GM18498 (cell line): ENCODE measurements around the gene SNX2.
"Not testable (repeated sequence)": the region's sequence is repeated elsewhere in the genome, so short reads cannot be mapped to it uniquely, and the experiment has no call there.

Source experiments
- ATAC-seq: cut with Tn5 transposase; IDR thresholded peaks from one replicate; pipeline ENCODE4 v1.9.1; 2021; ENCODE audit warnings: mild to moderate bottlenecking, moderate library complexity; ENCODE audit not compliant: unreplicated experiment

Gene SNX2, protein sequence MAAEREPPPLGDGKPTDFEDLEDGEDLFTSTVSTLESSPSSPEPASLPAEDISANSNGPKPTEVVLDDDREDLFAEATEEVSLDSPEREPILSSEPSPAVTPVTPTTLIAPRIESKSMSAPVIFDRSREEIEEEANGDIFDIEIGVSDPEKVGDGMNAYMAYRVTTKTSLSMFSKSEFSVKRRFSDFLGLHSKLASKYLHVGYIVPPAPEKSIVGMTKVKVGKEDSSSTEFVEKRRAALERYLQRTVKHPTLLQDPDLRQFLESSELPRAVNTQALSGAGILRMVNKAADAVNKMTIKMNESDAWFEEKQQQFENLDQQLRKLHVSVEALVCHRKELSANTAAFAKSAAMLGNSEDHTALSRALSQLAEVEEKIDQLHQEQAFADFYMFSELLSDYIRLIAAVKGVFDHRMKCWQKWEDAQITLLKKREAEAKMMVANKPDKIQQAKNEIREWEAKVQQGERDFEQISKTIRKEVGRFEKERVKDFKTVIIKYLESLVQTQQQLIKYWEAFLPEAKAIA

DNA sequence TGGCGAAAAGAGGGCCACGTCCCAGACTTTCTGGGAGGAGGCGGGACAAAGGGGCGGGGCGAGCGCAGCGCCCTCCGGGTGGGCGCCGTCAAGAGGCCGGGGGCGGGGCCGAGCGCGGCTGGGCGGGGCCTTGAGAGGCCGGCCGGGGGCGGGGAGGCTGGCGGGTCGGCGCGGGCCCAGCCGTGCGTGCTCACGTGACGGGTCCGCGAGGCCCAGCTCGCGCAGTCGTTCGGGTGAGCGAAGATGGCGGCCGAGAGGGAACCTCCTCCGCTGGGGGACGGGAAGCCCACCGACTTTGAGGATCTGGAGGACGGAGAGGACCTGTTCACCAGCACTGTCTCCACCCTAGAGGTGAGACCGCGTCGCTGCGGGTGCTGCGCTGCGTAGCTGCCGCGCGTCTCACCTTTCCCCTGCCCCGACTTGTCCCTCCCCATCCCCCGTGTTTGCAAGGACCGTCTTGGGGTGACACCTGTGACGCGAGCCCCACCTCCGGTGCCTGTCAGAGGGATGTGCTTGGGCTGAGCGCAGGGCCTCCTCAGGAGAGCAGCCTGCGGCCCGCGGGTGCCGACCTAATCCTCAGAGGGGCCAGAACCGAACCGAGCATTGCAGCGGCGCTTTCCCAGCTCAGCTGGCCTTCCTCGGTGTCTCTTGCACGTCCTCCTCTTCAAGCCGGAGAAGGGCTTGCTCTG is at the start of gene SNX2:
SNX2 (plus strand) TSS at position 220 of the 689 bp plus-strand sequence; CDS start at position 244, 24 bp downstream.
- ATAC-seq = peak; percentile 92

DNA sequence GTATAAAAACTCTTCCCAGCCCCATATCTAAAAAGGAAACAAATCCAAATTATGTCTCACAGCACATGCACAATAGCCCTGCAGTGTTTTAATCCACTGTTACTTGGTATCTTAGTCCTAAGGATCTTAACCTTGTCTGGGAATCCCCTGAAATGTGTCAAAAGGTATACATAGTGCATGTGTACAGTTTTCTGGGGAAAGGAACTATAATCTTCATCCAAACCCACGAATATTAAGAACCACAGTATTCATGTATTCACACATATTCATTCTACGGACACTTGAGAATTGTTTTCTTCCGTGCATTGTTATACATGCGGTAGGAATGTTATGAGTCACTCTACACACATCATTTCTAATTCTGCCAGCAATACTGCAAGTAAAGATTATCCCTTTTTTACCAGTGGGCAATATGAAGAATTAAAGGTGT is 47.8 kb upstream of the SNX2 start:
- ATAC-seq = no peak

DNA sequence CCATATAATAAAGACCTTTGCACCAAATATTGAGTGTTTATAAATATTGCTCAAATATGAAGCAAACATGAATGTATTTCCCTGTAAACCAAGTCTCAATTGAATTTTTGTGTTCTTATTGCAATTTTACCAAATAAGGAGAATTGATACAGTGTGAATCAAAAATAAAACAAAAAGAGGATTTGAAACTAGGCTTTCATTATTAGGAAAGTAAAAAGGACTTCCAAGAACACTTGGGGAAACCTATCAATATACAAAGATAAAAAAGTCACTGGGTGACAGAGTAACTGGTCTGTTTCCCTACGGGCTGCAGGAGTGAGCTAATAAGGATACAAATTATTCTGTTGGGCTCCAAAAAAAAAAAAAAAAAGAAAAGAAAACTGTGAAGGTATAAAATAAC is 44.8 kb upstream of the SNX2 start:
- ATAC-seq = no peak

DNA sequence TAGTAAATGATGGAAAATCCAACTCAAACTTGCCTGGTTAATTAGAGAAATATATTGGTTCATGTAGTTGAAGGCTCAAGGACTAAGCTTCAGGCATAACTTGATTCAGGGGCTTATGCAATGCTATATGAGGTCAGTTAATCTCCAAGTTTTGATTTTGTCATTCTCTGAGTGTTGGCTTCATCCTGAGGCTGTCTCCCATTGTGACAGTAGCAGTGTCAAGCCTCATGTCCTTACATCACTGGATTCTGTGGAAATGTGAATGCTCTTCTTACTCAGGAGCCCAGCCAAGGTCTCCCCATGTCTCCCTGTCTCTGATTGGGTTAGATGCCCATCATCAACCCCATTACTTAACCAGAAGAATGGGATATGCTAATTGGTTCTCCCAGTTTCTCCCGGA is 44.4 kb upstream of the SNX2 start:
- ATAC-seq = no peak

DNA sequence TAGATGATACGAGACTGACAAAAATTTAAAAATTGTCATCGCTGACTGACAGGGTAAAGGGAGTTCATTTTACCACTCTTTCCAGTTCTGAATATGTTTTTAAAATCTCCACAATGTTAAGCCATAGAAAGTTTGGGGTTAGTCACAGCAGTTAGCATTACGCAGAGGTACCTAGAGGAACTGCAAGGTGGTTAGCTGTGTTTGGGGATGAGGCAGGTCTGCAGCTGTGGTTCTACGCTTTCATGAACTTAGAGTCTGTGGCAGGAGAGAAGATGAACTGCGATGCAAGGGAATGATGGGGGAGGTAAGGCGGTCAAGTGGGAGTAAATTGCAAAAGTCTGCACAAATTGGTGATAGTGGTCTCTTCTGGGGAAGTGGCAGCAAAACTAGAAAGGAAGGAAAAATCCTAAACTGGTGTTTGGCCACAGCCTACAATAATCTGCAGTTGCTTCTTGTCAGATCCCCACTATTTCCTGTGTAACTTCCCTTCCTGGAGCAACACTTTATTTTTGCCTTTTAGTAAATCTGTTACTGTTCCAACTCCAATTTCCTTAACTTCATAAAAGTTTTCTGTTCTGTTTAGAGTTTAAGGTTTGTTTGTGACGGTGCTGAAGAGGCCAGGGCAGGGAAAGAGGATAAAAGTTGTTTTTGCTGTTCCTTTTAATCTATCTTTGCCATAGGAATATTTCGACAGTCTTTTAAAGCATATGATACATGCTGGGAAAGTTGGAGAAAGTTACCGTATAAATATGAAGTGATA is 38.6 kb upstream of the SNX2 start:
- peak; percentile 86 for ATAC-seq

DNA sequence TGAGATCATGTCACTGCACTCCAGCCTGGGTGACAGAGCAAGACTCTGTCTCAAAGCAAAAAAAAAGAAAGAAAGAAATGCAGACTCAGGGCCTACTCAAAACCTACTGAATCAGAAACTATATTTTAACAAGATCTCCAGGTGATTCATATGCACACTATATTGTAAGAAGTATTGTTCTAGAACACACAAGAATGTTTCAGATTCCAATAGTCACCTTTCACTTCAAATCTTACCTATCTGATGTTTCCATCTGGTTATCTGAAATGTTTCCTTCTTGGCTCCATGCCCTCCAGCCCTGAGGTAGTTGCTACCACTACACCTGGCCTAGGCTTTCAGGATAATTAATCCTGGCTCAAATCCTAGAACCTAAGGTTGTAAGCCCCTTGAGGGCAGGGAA is 36.8 kb upstream of the SNX2 start:
- no peak for ATAC-seq

DNA sequence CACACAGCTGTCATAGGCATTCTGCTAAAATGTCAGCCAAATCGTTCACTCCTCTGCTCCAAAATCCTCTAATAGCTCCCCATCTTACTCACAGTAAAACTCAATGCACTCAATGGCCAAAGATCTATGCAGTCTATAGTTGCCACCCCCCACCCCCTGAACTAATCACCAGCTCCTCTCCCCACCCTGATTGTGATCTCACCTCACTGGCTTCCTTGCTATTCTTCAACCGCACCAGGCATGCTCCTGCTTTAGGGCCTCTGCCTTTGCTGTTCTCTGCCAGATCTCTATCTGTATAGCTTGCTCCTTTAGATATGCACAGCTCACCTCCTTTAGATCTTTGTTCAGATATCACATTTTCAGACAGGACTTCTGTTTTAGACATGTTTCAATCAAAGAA is 33.2 kb upstream of the SNX2 start:
- no peak for ATAC-seq

DNA sequence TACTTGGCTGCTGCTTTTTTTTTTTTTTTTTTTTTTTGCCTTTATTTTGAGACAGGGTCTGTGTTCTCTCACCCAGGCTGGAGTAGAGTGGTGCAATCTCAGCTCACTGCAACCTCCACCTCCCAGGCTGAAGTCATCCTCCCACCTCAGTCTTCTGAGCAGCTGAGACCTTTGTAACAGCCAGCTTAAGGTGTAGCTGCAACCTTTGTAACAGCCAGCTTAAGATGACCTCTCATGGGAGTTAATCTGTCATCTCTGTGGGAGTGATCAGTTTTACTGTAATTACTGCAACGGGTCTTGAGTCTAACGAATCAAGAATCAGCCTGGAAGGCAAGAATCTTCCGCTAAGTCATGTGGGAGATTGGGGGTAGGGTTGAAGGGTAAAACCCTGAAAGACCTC is 31.6 kb upstream of the SNX2 start:
- ATAC-seq = no peak

DNA sequence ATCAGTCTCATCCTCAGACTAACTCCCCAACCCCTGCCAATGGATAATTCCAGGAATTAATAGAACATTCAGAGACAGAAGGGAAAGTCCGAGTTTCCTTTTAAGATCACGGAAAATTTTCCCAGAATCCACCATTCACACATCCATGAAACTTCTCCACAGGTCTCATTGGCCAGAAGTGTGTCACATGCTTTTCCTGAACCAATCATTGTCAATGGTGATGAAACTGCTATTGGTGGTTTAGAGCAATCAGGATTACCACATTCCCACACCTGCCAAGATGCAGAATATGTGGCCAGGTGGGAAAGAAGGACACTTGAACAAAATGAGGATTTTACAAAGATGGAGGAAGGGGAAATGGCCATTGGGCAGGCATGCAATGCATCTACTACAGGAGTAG is 29.3 kb upstream of the SNX2 start:
- ATAC-seq = no peak

DNA sequence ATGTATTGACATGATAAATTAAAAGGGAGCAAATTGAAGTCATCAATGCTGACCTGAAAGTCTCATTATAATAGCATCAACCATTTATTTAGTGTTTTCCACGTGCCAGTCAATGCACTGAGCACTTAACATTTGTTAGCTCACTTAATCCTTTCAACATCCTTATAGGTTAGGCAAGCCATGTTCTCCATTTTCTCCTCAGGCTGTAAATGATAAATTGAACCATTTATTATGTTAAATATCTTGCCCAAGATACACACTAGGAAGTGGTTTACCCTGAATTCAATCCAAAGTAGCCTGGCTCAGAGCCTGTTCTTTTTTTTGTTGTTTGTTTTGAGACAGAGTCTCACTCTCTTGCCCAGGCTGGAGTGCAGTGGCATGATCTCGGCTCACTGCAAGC is 25.0 kb upstream of the SNX2 start:
- ATAC-seq = no peak

DNA sequence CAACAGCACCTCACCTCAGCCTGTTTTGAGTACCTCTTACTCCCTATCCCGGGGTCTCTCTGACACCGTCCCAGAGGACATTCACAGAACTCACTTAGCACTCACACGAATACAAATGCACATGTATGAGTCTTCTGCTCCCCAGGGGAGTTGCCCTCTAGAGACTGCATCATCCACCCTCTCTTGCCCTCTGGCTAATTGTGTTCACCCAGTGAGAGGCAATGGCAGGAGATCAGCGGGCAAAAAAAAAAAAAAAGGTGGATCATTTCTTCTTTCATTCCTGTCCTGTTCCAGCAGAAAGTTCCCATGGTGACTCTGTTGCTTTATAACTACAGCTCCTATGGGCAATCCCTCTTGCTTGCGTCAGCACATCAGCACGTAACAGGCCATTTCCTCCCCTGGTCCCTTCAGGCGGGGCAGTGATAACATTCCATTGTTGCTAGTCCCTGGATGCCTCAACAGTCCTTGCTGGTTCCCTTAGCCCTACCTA is 23.5 kb upstream of the SNX2 start:
- no peak for ATAC-seq

DNA sequence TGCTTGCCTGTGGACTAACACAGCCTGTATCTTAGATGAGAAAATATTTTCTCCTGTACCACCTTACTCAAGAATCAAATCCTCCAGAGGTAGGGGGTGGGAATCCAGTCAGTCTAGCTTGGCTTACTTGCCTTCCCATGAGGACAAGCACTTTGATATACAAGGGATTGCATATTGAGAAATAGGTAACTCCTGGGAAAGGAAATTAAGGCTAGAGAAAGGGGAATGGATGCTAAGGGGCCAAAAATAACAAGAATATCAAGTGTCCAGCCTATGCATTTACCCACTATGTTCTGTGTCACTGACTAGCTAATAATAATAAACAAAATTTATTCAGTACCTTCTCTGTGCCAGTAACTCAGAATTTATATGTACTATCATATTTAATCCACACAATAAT is 21.4 kb upstream of the SNX2 start:
- ATAC-seq = no peak

DNA sequence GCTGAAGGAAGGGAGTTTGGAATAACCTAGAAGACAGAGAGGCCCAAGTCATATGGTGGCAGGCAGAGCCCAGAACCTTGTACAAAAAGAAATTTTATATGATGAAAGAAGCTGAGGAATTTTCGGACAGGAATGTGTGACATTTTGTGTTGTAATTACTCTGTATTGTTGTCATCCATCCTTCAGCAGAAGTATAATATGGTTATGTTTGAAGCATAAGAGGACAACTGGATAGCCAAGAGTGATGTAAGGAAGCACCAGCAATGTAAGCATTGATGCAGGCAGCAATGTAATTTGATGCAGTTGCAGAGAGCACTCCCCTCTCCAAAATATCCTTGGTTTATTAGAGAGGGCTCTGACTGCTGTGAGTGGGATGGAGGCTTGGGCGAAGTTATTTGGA is 19.1 kb upstream of the SNX2 start:
- ATAC-seq = no peak

DNA sequence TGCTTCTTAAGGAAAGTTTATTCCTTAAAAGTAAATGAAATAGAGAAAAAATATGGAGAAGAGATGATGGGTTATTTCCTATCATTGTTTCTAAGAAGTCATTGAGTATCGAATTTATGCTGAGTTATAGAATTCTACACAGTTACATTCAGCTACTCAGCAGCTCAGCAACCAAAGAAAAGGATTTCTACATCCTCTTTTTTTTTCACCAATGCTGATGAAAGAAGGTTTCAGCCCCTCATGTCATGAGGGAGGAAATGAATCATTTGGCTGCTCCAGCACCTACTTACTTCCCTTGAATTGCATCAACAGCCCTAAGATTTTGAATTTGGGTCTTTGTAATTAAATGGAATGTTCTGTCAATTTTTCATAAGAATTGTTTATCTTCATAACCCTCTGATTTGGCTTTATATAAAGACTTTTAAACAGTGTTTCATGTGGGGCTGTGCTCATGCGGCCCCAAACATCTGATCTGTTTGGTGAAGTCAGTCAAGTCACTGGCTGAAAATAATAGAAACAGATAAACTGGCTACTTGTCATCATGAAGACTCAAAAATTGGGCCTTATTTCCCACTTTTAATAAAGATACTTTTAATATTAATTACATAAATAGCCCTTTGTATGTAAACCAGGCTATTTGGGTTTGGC is 18.5 kb upstream of the SNX2 start:
- ATAC-seq = peak; percentile 75

DNA sequence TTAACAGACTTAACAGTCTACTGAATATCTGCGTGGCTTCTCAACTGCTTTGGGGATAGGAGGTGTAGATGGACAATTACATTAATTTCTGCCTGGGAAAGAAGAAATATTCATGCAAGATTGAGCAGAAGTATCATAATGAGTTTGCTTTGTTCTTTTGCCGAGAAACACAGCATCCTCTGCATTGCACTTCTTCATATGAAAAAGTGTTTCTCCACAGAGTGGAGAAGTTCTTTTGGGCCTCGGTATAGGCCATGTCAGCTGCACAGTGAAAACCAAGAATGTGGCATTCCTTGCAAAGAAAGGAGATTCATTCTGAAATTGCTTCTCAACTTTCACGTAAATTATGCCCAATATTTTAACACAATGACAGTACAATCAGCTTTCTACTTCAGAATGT is 17.6 kb upstream of the SNX2 start:
- peak; percentile 59 for ATAC-seq

DNA sequence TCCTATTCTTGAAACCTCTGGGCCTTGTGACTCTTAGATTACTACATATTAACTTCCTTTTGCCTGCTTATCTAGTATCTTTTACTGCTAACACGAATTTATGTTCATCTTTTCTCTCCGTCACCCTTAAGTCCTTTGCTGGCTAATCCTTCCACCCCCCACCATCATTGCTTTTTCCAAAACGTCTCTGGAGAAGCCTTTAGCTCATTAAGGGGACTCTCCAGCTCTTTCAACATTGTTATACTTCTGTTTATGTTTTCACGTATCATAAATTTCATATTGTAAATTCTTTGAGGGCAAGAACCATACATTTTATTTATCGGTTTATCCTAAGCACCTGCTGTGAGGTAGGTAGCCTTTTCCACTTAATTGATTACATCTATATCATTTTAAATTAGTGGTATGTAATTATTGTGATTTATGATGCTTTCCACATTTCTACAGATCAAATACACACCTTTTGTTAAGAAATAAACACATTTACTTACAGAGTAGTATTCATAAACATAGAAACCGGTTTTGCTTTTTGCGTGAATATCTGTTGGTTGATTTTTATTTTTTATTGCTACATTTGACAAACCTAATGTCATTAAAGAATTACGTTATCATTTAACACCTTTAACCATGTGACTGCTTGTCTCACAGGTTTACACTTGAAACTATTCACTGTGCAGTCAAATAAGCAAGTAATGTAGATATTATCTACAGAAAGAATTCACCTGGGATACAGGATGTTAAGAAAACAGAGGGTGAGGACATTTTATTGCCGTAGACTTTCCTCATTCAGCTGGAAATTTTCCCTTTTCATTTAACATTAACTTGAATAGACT is 15.4 kb upstream of the SNX2 start:
- no peak for ATAC-seq

DNA sequence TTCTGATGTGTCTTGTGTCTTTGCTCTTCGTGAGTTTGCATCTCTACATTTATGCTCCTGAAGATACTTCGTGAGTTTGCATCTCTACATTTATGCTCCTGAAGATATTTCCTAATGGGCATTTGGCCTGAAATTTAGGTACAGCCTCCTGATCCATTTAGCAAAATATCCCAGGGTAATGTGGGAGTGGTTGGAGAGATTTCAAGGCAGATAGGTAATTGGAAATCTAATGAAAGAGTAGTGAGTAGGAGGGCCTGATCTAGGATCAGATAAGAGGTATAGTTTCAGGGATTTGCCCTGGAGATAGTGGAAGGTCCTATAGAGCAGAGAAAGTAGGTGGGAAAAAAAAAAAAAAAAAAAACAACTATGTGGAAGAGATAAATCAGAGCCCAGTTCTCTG is 14.6 kb upstream of the SNX2 start:
- ATAC-seq = no peak

DNA sequence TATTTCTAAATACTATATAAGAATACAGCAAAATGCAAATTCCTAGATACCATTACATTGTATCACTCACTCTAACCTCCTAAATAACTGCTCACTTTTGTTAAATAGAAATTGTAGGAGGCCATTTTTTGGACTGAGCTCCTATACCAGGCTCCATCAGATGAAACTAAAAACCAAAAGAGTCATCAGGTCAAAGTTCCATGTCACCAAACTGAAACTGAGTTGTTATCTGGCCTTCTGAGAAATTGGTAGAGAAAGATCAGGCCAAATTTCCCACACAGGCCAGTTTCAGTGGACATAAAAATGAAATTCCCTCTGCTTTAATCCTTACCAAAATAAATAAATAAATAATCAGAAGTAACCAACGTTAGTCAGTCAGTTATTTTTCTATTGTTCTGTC is 13.8 kb upstream of the SNX2 start:
- no peak for ATAC-seq

DNA sequence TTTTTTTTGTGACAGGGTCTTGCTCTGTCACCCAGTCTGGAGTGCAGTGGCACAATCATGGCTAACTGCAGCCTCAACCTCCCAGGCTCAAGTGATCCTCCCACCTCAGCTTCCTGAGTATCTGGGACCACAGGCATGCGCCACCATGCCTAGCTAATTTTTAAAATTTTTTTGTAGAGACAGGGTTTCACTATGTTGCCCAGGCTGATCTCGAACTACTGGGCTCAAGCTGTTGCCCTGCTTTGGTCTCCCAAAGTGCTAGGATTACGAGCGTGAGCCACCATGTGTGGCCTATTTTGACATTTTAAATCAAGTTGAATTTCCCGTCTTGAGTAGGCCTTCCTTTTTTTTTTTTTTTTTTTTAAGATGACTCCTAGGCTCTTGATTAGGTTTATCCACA is 13.0 kb upstream of the SNX2 start:
- not testable (repeated sequence) for ATAC-seq

DNA sequence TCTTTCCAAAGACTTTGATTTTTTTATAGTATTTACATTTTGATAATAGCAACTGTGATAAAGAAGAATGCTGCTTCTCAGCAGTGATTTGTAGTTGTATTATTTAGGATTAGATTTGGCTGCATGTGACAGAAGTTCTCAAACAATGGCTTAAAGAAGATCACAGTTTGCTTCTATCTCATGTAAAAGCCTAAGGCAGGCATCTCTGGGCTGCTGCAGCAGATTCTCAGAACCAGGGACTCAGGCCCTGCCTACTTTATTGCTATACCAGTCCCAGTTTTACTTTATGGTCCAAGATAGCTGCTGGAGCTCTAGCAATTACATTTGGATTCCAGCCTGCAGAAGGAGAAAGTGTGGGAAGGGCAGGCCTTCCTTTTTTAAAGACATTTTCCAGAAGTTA is 8.8 kb upstream of the SNX2 start:
- ATAC-seq = no peak
